ENCODE measurements around the gene PDE7B.

DNA sequence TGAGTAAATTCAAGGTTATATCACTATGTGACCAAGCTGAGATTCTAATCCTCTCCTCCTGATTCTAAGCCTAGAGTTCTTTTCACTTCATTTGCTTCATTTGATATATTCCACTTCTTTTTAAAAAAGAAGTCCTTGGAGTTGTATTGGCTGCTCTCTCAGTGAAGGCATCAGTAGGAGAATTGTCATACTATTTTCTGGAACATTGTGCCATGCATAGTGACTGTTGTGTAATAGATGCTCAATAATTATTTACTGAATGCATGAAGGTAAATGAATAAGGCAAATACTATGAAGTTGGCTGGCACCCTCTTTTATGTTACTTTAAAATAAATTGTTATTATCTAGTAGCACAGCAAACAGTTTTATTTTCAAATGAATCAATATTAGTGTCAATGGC lies 209.3 kb downstream of the PDE7B start:
- TF ChIP-seq, protein P1, sequence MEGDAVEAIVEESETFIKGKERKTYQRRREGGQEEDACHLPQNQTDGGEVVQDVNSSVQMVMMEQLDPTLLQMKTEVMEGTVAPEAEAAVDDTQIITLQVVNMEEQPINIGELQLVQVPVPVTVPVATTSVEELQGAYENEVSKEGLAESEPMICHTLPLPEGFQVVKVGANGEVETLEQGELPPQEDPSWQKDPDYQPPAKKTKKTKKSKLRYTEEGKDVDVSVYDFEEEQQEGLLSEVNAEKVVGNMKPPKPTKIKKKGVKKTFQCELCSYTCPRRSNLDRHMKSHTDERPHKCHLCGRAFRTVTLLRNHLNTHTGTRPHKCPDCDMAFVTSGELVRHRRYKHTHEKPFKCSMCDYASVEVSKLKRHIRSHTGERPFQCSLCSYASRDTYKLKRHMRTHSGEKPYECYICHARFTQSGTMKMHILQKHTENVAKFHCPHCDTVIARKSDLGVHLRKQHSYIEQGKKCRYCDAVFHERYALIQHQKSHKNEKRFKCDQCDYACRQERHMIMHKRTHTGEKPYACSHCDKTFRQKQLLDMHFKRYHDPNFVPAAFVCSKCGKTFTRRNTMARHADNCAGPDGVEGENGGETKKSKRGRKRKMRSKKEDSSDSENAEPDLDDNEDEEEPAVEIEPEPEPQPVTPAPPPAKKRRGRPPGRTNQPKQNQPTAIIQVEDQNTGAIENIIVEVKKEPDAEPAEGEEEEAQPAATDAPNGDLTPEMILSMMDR (conservative IDR thresholded peaks at IDR 0.05; ENCODE audit: low read depth, low read length) = no peak
- no peak for TF ChIP-seq EZH2 (IDR thresholded peaks at IDR 0.05; ENCODE audit: borderline replicate concordance, low read depth, low read length, poor library complexity, severe bottlenecking)

Measured in A673 (cell line).